ENCODE measurements around the gene NT5C.

NT5C gene

GRCh38 chr17:75113798-75114551, 17.6 kb downstream of the NT5C start:
- H2BK120ac ChIP-seq (ENCODE audit: low read depth, low read length): no peak overlapping the region
- no peak overlapping the region for H3K18ac ChIP-seq (ENCODE audit: low read length)
- no peaks in the 10 kb centered on the region for H3K4me1 ChIP-seq (ENCODE audit: control insufficient read depth, low read depth, low read length)
- peak overlapping the region; percentile 20 for H2BK5ac ChIP-seq (ENCODE audit: low read length)
- H3K23ac ChIP-seq (ENCODE audit: low read length): no peak overlapping the region
- no peak overlapping the region for H2AK5ac ChIP-seq (ENCODE audit: low read length)
- H4K8ac ChIP-seq (ENCODE audit: low read depth, low read length): no peak overlapping the region
- peak overlapping the region; percentile 58 for H3K9ac ChIP-seq (ENCODE audit: low read length)
- no peak overlapping the region for H4K5ac ChIP-seq (ENCODE audit: low read length)
- no peaks in the 10 kb centered on the region for H3K79me2 ChIP-seq (ENCODE audit: control insufficient read depth, insufficient read depth, low read length)
- peak overlapping the region; percentile 13 for H3K4me2 ChIP-seq (ENCODE audit: low read length)
- H2BK15ac ChIP-seq (replicated peaks; ENCODE audit: low read depth): no peak overlapping the region
- peaks cover 9% of the 10 kb centered on the region for H3K79me1 ChIP-seq (ENCODE audit: low read length)
- H3K4me3 ChIP-seq (ENCODE audit: low read length): no peak overlapping the region
- no CpG with 5 or more reads among the region's 22 CpGs for WGBS (ENCODE audit: extremely low coverage, insufficient coverage, low lambda C conversion rate)
- no peak overlapping the region for H3K27ac ChIP-seq (ENCODE audit: low read depth, low read length)
- H3K56ac ChIP-seq (ENCODE audit: low read length): peak overlapping the region; percentile 66
- H3K36me3 ChIP-seq (ENCODE audit: control insufficient read depth, insufficient read depth, low read length): no peaks in the 10 kb centered on the region
- peak; percentile 91 for DNase-seq
- H3K27me3 ChIP-seq (ENCODE audit: insufficient read depth, low read length, poor library complexity): no peaks in the 10 kb centered on the region
- no peak overlapping the region for H3K4ac ChIP-seq (ENCODE audit: low read depth, low read length)

- DNase-seq: no peak
- no peak overlapping the region for H4K8ac ChIP-seq (ENCODE audit: low read depth, low read length)
- no peak overlapping the region for H4K5ac ChIP-seq (ENCODE audit: low read length)
- no peak overlapping the region for H3K23ac ChIP-seq (ENCODE audit: low read length)
- no peak overlapping the region for H2BK5ac ChIP-seq (ENCODE audit: low read length)
- no peak overlapping the region for H2AK5ac ChIP-seq (ENCODE audit: low read length)
- no peak overlapping the region for H3K4me3 ChIP-seq (ENCODE audit: low read length)
- no peak overlapping the region for H2BK15ac ChIP-seq (replicated peaks; ENCODE audit: low read depth)
- H3K4me1 ChIP-seq (ENCODE audit: control insufficient read depth, low read depth, low read length): no peaks in the 10 kb centered on the region
- H3K9ac ChIP-seq (ENCODE audit: low read length): peak overlapping the region; percentile 3
- H3K27me3 ChIP-seq (ENCODE audit: insufficient read depth, low read length, poor library complexity): no peaks in the 10 kb centered on the region
- no peaks in the 10 kb centered on the region for H3K36me3 ChIP-seq (ENCODE audit: control insufficient read depth, insufficient read depth, low read length)
- no peak overlapping the region for H3K56ac ChIP-seq (ENCODE audit: low read length)
- no peak overlapping the region for H2BK120ac ChIP-seq (ENCODE audit: low read depth, low read length)
- WGBS (ENCODE audit: extremely low coverage, insufficient coverage, low lambda C conversion rate): no CpG with 5 or more reads among the region's 7 CpGs
- H3K79me1 ChIP-seq (ENCODE audit: low read length): peaks cover 9% of the 10 kb centered on the region
- H3K4ac ChIP-seq (ENCODE audit: low read depth, low read length): no peak overlapping the region
- H3K27ac ChIP-seq (ENCODE audit: low read depth, low read length): no peak overlapping the region
- H3K79me2 ChIP-seq (ENCODE audit: control insufficient read depth, insufficient read depth, low read length): no peaks in the 10 kb centered on the region
- no peak overlapping the region for H3K18ac ChIP-seq (ENCODE audit: low read length)
- H3K4me2 ChIP-seq (ENCODE audit: low read length): no peak overlapping the region
Observed at GRCh38 chr17:75111777-75112335, 19.7 kb downstream of the NT5C start.

- H3K27me3 ChIP-seq (ENCODE audit: insufficient read depth, low read length, poor library complexity): no peaks in the 10 kb centered on the region
- H2BK120ac ChIP-seq (ENCODE audit: low read depth, low read length): peak overlapping the region; percentile 33
- H3K4me2 ChIP-seq (ENCODE audit: low read length): peak overlapping the region; percentile 98
- H3K27ac ChIP-seq (ENCODE audit: low read depth, low read length): peak overlapping the region; percentile 71
- peak overlapping the region; percentile 93 for H3K18ac ChIP-seq (ENCODE audit: low read length)
- peak overlapping the region; percentile 65 for H2AK5ac ChIP-seq (ENCODE audit: low read length)
- peaks cover 2% of the 10 kb centered on the region for H3K4me1 ChIP-seq (ENCODE audit: control insufficient read depth, low read depth, low read length)
- H3K79me2 ChIP-seq (ENCODE audit: control insufficient read depth, insufficient read depth, low read length): no peaks in the 10 kb centered on the region
- peaks cover 9% of the 10 kb centered on the region for H3K79me1 ChIP-seq (ENCODE audit: low read length)
- WGBS (ENCODE audit: extremely low coverage, insufficient coverage, low lambda C conversion rate): no CpG with 5 or more reads among the region's 40 CpGs
- H3K23ac ChIP-seq (ENCODE audit: low read length): peak overlapping the region; percentile 94
- H3K4me3 ChIP-seq (ENCODE audit: low read length): peak overlapping the region; percentile 93
- H3K36me3 ChIP-seq (ENCODE audit: control insufficient read depth, insufficient read depth, low read length): peaks cover 2% of the 10 kb centered on the region
- H2BK5ac ChIP-seq (ENCODE audit: low read length): no peak overlapping the region
- peak overlapping the region; percentile 96 for H3K56ac ChIP-seq (ENCODE audit: low read length)
- H3K9ac ChIP-seq (ENCODE audit: low read length): peak overlapping the region; percentile 90
- H4K5ac ChIP-seq (ENCODE audit: low read length): no peak overlapping the region
- peak; percentile 50 for DNase-seq
- H2BK15ac ChIP-seq (replicated peaks; ENCODE audit: low read depth): no peak overlapping the region
- H4K8ac ChIP-seq (ENCODE audit: low read depth, low read length): no peak overlapping the region
- H3K4ac ChIP-seq (ENCODE audit: low read depth, low read length): no peak overlapping the region
Observed at GRCh38 chr17:75110234-75110937, 21.2 kb downstream of the NT5C start.

- Histone ChIP-seq H3K4me1 (ENCODE audit: control insufficient read depth, low read depth, low read length) (peaks cover 4% of the 10 kb centered on the region), H3K79me2 (ENCODE audit: control insufficient read depth, insufficient read depth, low read length) (no peaks in the 10 kb centered on the region), H2BK120ac (ENCODE audit: low read depth, low read length) (peak within 1 kb of the TSS; percentile 33), H2BK15ac (replicated peaks; ENCODE audit: low read depth) (no peak within 1 kb of the TSS), H3K4me2 (ENCODE audit: low read length) (peak within 1 kb of the TSS; percentile 98), H3K79me1 (ENCODE audit: low read length) (peaks cover 6% of the 10 kb centered on the region), H2AK5ac (ENCODE audit: low read length) (peak within 1 kb of the TSS; percentile 65), H3K18ac (ENCODE audit: low read length) (peak within 1 kb of the TSS; percentile 93), H3K23ac (ENCODE audit: low read length) (peak within 1 kb of the TSS; percentile 94), H3K9ac (ENCODE audit: low read length) (peak within 1 kb of the TSS; percentile 90), H3K27me3 (ENCODE audit: insufficient read depth, low read length, poor library complexity) (no peaks in the 10 kb centered on the region), H3K4ac (ENCODE audit: low read depth, low read length) (peak within 1 kb of the TSS; percentile 4), H2BK5ac (ENCODE audit: low read length) (peak within 1 kb of the TSS; percentile 35), H3K36me3 (ENCODE audit: control insufficient read depth, insufficient read depth, low read length) (peaks cover 4% of the 10 kb centered on the region), H3K4me3 (ENCODE audit: low read length) (peak within 1 kb of the TSS; percentile 93), H3K56ac (ENCODE audit: low read length) (peak within 1 kb of the TSS; percentile 96), H4K5ac (ENCODE audit: low read length) (no peak within 1 kb of the TSS), H4K8ac (ENCODE audit: low read depth, low read length) (no peak within 1 kb of the TSS), H3K27ac (ENCODE audit: low read depth, low read length) (peak within 1 kb of the TSS; percentile 71)
- DNase-seq: peak; percentile 89
- WGBS (ENCODE audit: extremely low coverage, insufficient coverage, low lambda C conversion rate): no CpG with 5 or more reads among the region's 68 CpGs
Observed at GRCh38 chr17:75109407-75110233, 21.9 kb downstream of the NT5C start, which contains the start of gene ARMC7. Gene ARMC7, plus strand, starts transcription at chr17:75109969. Its CDS starts 320 bp downstream, at chr17:75110289.

- Histone ChIP-seq H2BK120ac (ENCODE audit: low read depth, low read length) (no peak overlapping the region), H3K23ac (ENCODE audit: low read length) (no peak overlapping the region), H3K4me3 (ENCODE audit: low read length) (peak overlapping the region; percentile 46), H3K27me3 (ENCODE audit: insufficient read depth, low read length, poor library complexity) (no peaks in the 10 kb centered on the region), H4K8ac (ENCODE audit: low read depth, low read length) (no peak overlapping the region), H3K18ac (ENCODE audit: low read length) (peak overlapping the region; percentile 4), H4K5ac (ENCODE audit: low read length) (no peak overlapping the region), H3K79me2 (ENCODE audit: control insufficient read depth, insufficient read depth, low read length) (no peaks in the 10 kb centered on the region), H3K4me2 (ENCODE audit: low read length) (peak overlapping the region; percentile 97), H3K4ac (ENCODE audit: low read depth, low read length) (no peak overlapping the region), H3K27ac (ENCODE audit: low read depth, low read length) (peak overlapping the region; percentile 60), H3K79me1 (ENCODE audit: low read length) (peaks cover 3% of the 10 kb centered on the region), H2AK5ac (ENCODE audit: low read length) (no peak overlapping the region), H3K4me1 (ENCODE audit: control insufficient read depth, low read depth, low read length) (peaks cover 4% of the 10 kb centered on the region), H3K56ac (ENCODE audit: low read length) (peak overlapping the region; percentile 89), H2BK15ac (replicated peaks; ENCODE audit: low read depth) (no peak overlapping the region), H3K9ac (ENCODE audit: low read length) (peak overlapping the region; percentile 82), H2BK5ac (ENCODE audit: low read length) (no peak overlapping the region), H3K36me3 (ENCODE audit: control insufficient read depth, insufficient read depth, low read length) (peaks cover 4% of the 10 kb centered on the region)
- WGBS (ENCODE audit: extremely low coverage, insufficient coverage, low lambda C conversion rate): no CpG with 5 or more reads among the region's 22 CpGs
- no peak for DNase-seq
Observed at GRCh38 chr17:75109046-75109406, 22.5 kb downstream of the NT5C start.
